Measurements from ENCODE around the gene MTIF3. TPM values are rescaled to one million over a fixed set of nuclear protein-coding genes. Genes with fewer than 3 reads are reported as not detected.

Gene MTIF3
- total RNA-seq, 1 donor from 2014 or later = 34.9 TPM

DNA sequence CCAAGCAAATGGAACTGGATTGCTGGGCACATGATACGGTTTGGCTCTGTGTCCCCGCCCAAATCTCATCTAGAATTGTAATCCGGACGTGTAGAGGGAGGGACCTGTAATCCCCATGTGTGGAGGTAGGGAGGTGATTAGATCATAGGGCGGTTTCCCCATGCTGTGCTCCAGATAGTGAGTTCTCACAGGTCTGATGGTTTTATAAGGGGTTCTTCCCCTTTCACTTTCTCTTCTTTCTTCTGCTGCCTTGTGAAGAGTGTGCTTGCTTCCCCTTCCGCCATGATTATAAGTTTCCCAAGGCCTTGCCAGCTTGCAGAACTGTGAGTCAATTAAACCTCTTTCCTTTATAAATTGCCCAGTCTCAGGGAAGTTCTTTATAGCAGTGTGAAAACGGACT, 32.6 kb upstream of the MTIF3 start:
- no peak overlapping the region for H3K4me3 Mint-ChIP-seq (ENCODE audit: unreplicated experiment)
- H3K4me1 Mint-ChIP-seq (ENCODE audit: low read depth) = peaks cover 4% of the 10 kb centered on the region
- no peak overlapping the region for H3K27ac Mint-ChIP-seq (ENCODE audit: unreplicated experiment)
- no peaks in the 10 kb centered on the region for H3K36me3 Mint-ChIP-seq (ENCODE audit: low read depth)
- peaks cover 11% of the 10 kb centered on the region for H3K9me3 Mint-ChIP-seq (ENCODE audit: low read depth)
- H3K27me3 Mint-ChIP-seq (ENCODE audit: low read depth) = peaks cover 13% of the 10 kb centered on the region
- TF ChIP-seq, protein P1, sequence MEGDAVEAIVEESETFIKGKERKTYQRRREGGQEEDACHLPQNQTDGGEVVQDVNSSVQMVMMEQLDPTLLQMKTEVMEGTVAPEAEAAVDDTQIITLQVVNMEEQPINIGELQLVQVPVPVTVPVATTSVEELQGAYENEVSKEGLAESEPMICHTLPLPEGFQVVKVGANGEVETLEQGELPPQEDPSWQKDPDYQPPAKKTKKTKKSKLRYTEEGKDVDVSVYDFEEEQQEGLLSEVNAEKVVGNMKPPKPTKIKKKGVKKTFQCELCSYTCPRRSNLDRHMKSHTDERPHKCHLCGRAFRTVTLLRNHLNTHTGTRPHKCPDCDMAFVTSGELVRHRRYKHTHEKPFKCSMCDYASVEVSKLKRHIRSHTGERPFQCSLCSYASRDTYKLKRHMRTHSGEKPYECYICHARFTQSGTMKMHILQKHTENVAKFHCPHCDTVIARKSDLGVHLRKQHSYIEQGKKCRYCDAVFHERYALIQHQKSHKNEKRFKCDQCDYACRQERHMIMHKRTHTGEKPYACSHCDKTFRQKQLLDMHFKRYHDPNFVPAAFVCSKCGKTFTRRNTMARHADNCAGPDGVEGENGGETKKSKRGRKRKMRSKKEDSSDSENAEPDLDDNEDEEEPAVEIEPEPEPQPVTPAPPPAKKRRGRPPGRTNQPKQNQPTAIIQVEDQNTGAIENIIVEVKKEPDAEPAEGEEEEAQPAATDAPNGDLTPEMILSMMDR (IDR thresholded peaks at IDR 0.05) = no peak
- no peak for DNase-seq (ENCODE audit: low spot score)

DNA sequence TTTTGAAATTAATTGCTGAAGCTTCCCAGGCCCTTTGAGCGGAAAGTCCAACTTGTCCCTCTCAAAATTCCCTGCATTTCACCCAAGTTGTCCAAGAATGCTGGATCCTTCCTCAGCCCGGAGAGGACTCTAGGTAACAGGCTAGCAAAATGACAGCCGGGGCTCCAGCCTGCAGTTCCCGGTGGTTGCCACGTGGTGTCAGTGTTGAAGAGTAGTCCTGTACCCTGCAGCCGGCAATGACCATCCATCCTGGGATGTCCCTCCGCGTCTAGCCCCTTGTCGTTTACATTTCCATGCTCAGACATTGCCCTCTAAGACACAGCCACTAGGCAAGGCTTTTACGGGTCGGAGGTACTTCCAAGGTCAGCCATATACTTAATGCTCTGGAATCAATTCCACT, 31.4 kb upstream of the MTIF3 start:
- peaks cover 11% of the 10 kb centered on the region for H3K9me3 Mint-ChIP-seq (ENCODE audit: low read depth)
- peaks cover 13% of the 10 kb centered on the region for H3K27me3 Mint-ChIP-seq (ENCODE audit: low read depth)
- H3K36me3 Mint-ChIP-seq (ENCODE audit: low read depth) = no peaks in the 10 kb centered on the region
- no peak overlapping the region for H3K27ac Mint-ChIP-seq (ENCODE audit: unreplicated experiment)
- TF ChIP-seq, protein P1 (IDR thresholded peaks at IDR 0.05) = peak; percentile 69
- DNase-seq (ENCODE audit: low spot score) = no peak
- peaks cover 7% of the 10 kb centered on the region for H3K4me1 Mint-ChIP-seq (ENCODE audit: low read depth)
- H3K4me3 Mint-ChIP-seq (ENCODE audit: unreplicated experiment) = no peak overlapping the region

- H3K27me3 Mint-ChIP-seq (ENCODE audit: low read depth) = peaks cover 6% of the 10 kb centered on the region
- H3K9me3 Mint-ChIP-seq (ENCODE audit: low read depth) = peaks cover 4% of the 10 kb centered on the region
- TF ChIP-seq, protein P1 (IDR thresholded peaks at IDR 0.05) = no peak
- H3K27ac Mint-ChIP-seq (ENCODE audit: unreplicated experiment) = peak overlapping the region; percentile 29
- no peak for DNase-seq (ENCODE audit: low spot score)
- no peak overlapping the region for H3K4me3 Mint-ChIP-seq (ENCODE audit: unreplicated experiment)
- no peaks in the 10 kb centered on the region for H3K36me3 Mint-ChIP-seq (ENCODE audit: low read depth)
- peaks cover 7% of the 10 kb centered on the region for H3K4me1 Mint-ChIP-seq (ENCODE audit: low read depth)
These were observed 26.8 kb upstream of the MTIF3 start for GRCh38 chr13:27476943-27477703.

- Mint-ChIP-seq H3K27me3 (ENCODE audit: low read depth) (peaks cover 8% of the 10 kb centered on the region), H3K9me3 (ENCODE audit: low read depth) (no peaks in the 10 kb centered on the region), H3K27ac (ENCODE audit: unreplicated experiment) (no peak overlapping the region), H3K36me3 (ENCODE audit: low read depth) (no peaks in the 10 kb centered on the region), H3K4me1 (ENCODE audit: low read depth) (peaks cover 7% of the 10 kb centered on the region), H3K4me3 (ENCODE audit: unreplicated experiment) (no peak overlapping the region)
- DNase-seq (ENCODE audit: low spot score) = no peak
- TF ChIP-seq, protein P1 (IDR thresholded peaks at IDR 0.05) = no peak
These were observed 24.4 kb upstream of the MTIF3 start for GRCh38 chr13:27474751-27475268.

DNA sequence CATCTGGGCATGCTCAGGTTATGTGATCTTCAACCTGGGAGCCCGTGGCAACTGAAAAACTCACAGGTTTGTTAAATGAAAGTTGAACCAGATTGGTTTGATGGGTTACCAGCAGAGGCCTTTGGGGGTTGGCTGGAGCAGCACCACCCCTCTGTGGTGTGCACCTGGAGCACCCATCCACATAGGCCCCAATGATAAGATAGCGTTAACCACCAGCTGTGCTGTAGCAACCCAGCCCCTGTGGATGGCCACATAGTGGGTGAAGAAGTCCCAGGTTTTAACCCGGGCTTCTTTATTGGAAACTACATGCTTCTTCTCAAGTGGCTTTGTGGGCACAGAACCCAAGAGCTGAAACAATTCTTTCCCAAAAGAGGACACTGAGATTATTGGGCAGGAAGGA, 22.6 kb upstream of the MTIF3 start:
- Mint-ChIP-seq H3K4me1 (ENCODE audit: low read depth) (peaks cover 7% of the 10 kb centered on the region), H3K4me3 (ENCODE audit: unreplicated experiment) (no peak overlapping the region), H3K27ac (ENCODE audit: unreplicated experiment) (no peak overlapping the region), H3K27me3 (ENCODE audit: low read depth) (peaks cover 8% of the 10 kb centered on the region), H3K9me3 (ENCODE audit: low read depth) (no peaks in the 10 kb centered on the region), H3K36me3 (ENCODE audit: low read depth) (no peaks in the 10 kb centered on the region)
- TF ChIP-seq, protein P1 (IDR thresholded peaks at IDR 0.05) = no peak
- DNase-seq (ENCODE audit: low spot score) = no peak

Measured in chondrocyte (in vitro differentiated cells).